Right lobe of liver (tissue), 6 donors: ENCODE data around the gene MYEOV. TPM values are rescaled to one million over a fixed set of nuclear protein-coding genes. Genes with fewer than 3 reads are reported as not detected.
A peak's percentile ranks its signal among the peaks of the same experiment; 100 is the strongest.

Source experiments
- ATAC-seq, 4 donors: fragments of 200-7000 bp; cut with Tn5 transposase; one replicate each; pipeline ENCODE4 v1.9.1; 2020; ENCODE audit warnings: mild to moderate bottlenecking in 4 of 4, moderate library complexity in 4 of 4
- DNase-seq, 3 donors: peaks; one replicate each; pipeline ENCODE4 v3.0.0-alpha.2; 2020
- H3K27ac ChIP-seq, 3 donors: fragments of 200-600 bp; one replicate each; pipeline ENCODE4 v1.8.0; 2022
- H3K27me3 ChIP-seq, 2 donors: fragments of 200-600 bp; one replicate each; pipeline ENCODE4 v1.8.0; 2022
- H3K36me3 ChIP-seq, 4 donors: fragments of 200-600 bp; sonication (generic) in 1 of 4; one replicate each; pipeline versions ENCODE4 v1.5.1 to v1.8.0; 2017 to 2022; ENCODE audit warnings: control low read depth in 1 of 4
- H3K4me1 ChIP-seq, 4 donors: fragments of 200-600 bp; sonication (generic) in 1 of 4; one replicate each; pipeline versions ENCODE4 v1.5.1 to v1.8.0; 2017 to 2022; ENCODE audit warnings: control low read depth in 1 of 4
- H3K4me3 ChIP-seq, 3 donors: fragments of 200-600 bp; one replicate each; pipeline ENCODE4 v1.8.0; 2022
- H3K9me3 ChIP-seq, 4 donors: fragments of 200-600 bp; sonication (generic) in 1 of 4; one replicate each; pipeline versions ENCODE4 v1.5.1 to v1.8.0; 2017 to 2022; ENCODE audit warnings: control low read depth in 1 of 4
- POLR2A ChIP-seq: fragments of 450-650 bp; IDR thresholded peaks from one replicate; pipeline ENCODE4 v1.6.1; 2017; ENCODE audit warnings: antibody characterized with exemption, mild to moderate bottlenecking
- WGBS: methylation state at CpG from one replicate; pipeline ENCODE4 v1.1.6; 2018; ENCODE audit warnings: low coverage, low lambda C conversion rate; ENCODE audit not compliant: insufficient coverage; ENCODE audit errors: missing lambda C conversion rate; 5-methylcytosine and 5-hydroxymethylcytosine counted together
- intact Hi-C, 2 donors: fragments of 100-400 bp; cut with DNase I; formaldehyde crosslinking; loops; one replicate each; pipeline versions ENCODE4 v1.11.2 to v1.14.1; 2022
- total RNA-seq, 6 experiments: library from RNA; depleted of rRNA in 2 of 6; stranded (reverse); fragments of >200 nt in 2 of 6; fragmentation: NEBNext Ultra II Directional in 3 of 6; extraction: Animal tissue kit (Norgen Biotek cat#: 25700) in 3 of 6; gene quantifications; one replicate each; pipeline versions ENCODE4 v1.1.0 to v1.2.4, GENCODE V29; 2016 to 2023
- TF ChIP-seq, protein P1 (sequence below), 4 donors: fragments of 200-600 bp in 3 of 4; fragments of 450-650 bp in 1 of 4; IDR thresholded peaks; one replicate each; pipeline versions ENCODE4 v1.5.1 to v1.8.0; 2016 to 2022; ENCODE audit warnings: antibody characterized with exemption in 4 of 4, mild to moderate bottlenecking in 2 of 4
- donor health status: DM: no; HTN: yes; CAD: no.
- donor health status: DM: no; HTN: no; CAD: no.
- donor health status: DM: no; HTN: no; CAD: no.
- donor health status: DM: no; HTN: yes; CAD: no.
- donor health status: DM: no; HTN: yes; CAD: no.

The MYEOV gene
- total RNA-seq, 6 experiments from 2014 or later: 0.25 to 1.2 (median 0.70) TPM; not detected in 2

DNA sequence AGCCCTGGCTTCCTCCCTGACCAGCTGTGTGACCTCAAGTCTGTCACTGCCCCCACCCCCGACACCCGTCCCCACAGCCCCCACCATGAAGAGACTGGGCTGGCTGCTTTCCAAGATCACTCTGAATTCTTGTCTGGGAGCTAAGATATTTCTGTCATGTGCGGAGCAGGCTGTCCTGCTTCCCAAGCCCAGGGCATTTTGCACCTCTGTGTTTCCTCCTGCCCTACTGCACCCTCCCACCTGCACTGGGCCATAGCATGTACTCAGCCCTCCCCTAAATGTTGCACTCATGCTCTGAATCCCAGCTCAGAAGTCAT lies 30.3 kb upstream of the MYEOV start:
- intact Hi-C loops: no loop called here
- H3K4me3 ChIP-seq: no peak overlapping the region
- TF ChIP-seq POLR2A: no peak
- TF ChIP-seq, protein P1, sequence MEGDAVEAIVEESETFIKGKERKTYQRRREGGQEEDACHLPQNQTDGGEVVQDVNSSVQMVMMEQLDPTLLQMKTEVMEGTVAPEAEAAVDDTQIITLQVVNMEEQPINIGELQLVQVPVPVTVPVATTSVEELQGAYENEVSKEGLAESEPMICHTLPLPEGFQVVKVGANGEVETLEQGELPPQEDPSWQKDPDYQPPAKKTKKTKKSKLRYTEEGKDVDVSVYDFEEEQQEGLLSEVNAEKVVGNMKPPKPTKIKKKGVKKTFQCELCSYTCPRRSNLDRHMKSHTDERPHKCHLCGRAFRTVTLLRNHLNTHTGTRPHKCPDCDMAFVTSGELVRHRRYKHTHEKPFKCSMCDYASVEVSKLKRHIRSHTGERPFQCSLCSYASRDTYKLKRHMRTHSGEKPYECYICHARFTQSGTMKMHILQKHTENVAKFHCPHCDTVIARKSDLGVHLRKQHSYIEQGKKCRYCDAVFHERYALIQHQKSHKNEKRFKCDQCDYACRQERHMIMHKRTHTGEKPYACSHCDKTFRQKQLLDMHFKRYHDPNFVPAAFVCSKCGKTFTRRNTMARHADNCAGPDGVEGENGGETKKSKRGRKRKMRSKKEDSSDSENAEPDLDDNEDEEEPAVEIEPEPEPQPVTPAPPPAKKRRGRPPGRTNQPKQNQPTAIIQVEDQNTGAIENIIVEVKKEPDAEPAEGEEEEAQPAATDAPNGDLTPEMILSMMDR (IDR thresholded peaks at IDR 0.05): no peak
- no peaks in the 10 kb centered on the region for H3K36me3 ChIP-seq
- DNase-seq (no peak), ATAC-seq (no peak)
- H3K27ac ChIP-seq: no peak overlapping the region
- no peaks in the 10 kb centered on the region for H3K9me3 ChIP-seq
- 67% methylated on average over 1 of the region's 3 CpGs for WGBS
- no peaks in the 10 kb centered on the region for H3K4me1 ChIP-seq
- H3K27me3 ChIP-seq: no peaks in the 10 kb centered on the region

- WGBS: 67% methylated on average over 1 of the region's 4 CpGs
Observed at GRCh38 chr11:69264486-69264885, 29.5 kb upstream of the MYEOV start.

DNA sequence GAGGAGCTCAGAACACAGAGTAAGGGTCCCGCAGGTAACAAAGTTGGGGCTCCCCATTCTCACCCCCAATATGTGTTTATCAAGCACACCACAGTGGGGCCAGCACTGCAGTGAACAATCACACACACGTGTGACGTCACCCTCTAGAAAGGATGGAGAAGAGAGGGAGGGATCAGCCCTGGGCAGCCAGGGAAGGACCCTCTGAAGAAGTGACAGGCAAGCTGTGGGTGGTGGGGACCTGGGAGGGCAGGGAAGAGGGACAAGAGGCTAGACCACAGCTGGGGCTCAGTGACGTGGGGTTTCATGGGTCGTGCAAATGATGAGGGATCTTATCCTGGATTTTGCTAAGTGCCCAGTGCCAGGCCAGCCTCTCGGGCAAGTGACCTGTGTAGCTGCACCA lies 28.7 kb upstream of the MYEOV start:
- H3K9me3 ChIP-seq: no peaks in the 10 kb centered on the region
- no peak overlapping the region for H3K27ac ChIP-seq
- no peaks in the 10 kb centered on the region for H3K27me3 ChIP-seq
- H3K4me3 ChIP-seq: no peak overlapping the region
- no peaks in the 10 kb centered on the region for H3K4me1 ChIP-seq
- TF ChIP-seq, protein P1 (IDR thresholded peaks at IDR 0.05): no peak
- no peak for TF ChIP-seq POLR2A
- no peaks in the 10 kb centered on the region for H3K36me3 ChIP-seq
- WGBS: 87% methylated on average over 4 of the region's 6 CpGs
- ATAC-seq (no peak), DNase-seq (no peak)
- intact Hi-C loops: no loop called here

More at GRCh38 chr11:69264486-69264885, 29.5 kb upstream of the MYEOV start:
- H3K27me3 ChIP-seq: no peaks in the 10 kb centered on the region
- no peak overlapping the region for H3K27ac ChIP-seq
- no peaks in the 10 kb centered on the region for H3K4me1 ChIP-seq
- ATAC-seq: no peak
- no peaks in the 10 kb centered on the region for H3K9me3 ChIP-seq
- TF ChIP-seq POLR2A: no peak
- TF ChIP-seq, protein P1 (IDR thresholded peaks at IDR 0.05): no peak
- H3K4me3 ChIP-seq: no peak overlapping the region
- no peaks in the 10 kb centered on the region for H3K36me3 ChIP-seq
- intact Hi-C loops: no loop called here
- DNase-seq: no peak

DNA sequence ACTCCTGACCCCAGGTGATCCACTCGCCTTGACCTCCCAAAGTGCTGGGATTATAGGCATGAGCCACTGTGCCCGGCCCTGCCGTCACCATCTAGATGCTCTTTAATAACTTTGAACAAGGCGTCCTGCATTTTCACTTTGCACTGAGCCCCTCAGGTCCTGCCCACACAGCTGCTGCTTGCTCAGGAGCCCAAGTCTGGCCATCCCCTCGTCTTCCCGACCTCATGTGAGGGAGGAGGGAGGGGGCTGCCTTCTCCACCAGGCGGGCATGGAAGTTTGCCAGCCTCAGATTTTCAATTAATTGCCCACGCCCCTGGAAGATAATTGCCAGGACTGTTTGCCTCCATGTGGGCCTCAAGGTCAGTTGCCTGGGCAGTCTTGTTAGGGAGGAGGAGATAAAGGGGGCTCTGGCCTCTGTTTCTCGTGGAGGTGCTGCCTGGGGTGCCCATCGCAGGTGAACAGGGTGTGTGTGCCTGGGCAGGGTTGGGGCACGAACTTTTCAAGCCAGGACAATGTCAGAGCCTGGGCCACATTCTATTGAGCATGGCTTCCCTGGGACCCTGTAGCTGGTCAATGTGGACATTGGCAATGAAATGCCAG lies 27.9 kb upstream of the MYEOV start:
- no peak for ATAC-seq
- 78% methylated on average over 8 of the region's 11 CpGs for WGBS
- Histone ChIP-seq H3K36me3 (no peaks in the 10 kb centered on the region), H3K9me3 (no peaks in the 10 kb centered on the region), H3K27ac (no peak overlapping the region), H3K4me3 (no peak overlapping the region), H3K4me1 (no peaks in the 10 kb centered on the region), H3K27me3 (no peaks in the 10 kb centered on the region)
- intact Hi-C loops: no loop called here
- no peak for DNase-seq
- TF ChIP-seq POLR2A: no peak
- TF ChIP-seq, protein P1 (IDR thresholded peaks at IDR 0.05): no peak

DNA sequence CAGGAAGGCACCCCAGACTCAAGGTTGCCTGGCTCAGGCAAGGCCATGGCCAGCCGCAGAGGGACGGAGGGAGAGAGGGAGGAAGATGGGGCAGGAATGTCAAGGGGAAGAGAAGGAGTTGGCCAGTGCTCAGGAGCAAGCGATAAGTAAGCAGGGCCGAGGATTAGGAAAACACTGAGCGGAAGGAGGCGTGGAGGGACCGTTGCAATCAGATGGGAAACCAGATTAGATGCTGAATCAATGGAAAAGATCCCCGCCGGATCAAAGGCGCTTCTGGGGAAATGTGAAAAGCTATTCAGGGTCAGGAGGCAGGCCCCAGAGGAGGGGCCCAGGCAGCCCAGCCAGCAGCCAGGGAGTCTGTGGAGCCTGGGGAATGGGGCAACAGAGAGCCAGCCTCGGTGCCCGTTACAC lies 26.6 kb upstream of the MYEOV start:
- intact Hi-C loops: no loop called here
- TF ChIP-seq, protein P1 (IDR thresholded peaks at IDR 0.05): no peak
- TF ChIP-seq POLR2A: no peak
- H3K4me3 ChIP-seq: no peak overlapping the region
- no peak overlapping the region for H3K27ac ChIP-seq
- no peaks in the 10 kb centered on the region for H3K9me3 ChIP-seq
- ATAC-seq (peak; percentile 19 to 50 (median 26)), DNase-seq (no peak)
- no peaks in the 10 kb centered on the region for H3K36me3 ChIP-seq
- H3K27me3 ChIP-seq: no peaks in the 10 kb centered on the region
- 75% methylated on average over 10 of the region's 12 CpGs for WGBS
- peaks cover 0 to under 1% (median 0%) of the 10 kb centered on the region in 4 donors for H3K4me1 ChIP-seq
